RPMI7951 (cell line): ENCODE data around the gene SLC4A5. TPM values are rescaled to one million over a fixed set of nuclear protein-coding genes. Genes with fewer than 3 reads are reported as not detected.
A peak's percentile ranks its signal among the peaks of the same experiment; 100 is the strongest.
"Not testable (repeated sequence)": the region's sequence is repeated elsewhere in the genome, so short reads cannot be mapped to it uniquely, and the experiment has no call there.

Experiments
- DNase-seq: peaks from one replicate; pipeline ENCODE4 v3.0.0-alpha.2; 2012; ENCODE audit warnings: low read depth
- total RNA-seq: library from RNA; depleted of rRNA; stranded (reverse); fragments of >200 nt; shearing (Covaris generic); gene quantifications from 2 replicates; pipeline ENCODE4 v1.2.3, GENCODE V29; 2014

SLC4A5 gene
- total RNA-seq, 1 experiment from 2014 or later: not detected

GRCh38 chr2:74364533-74365505 lies 21.6 kb upstream of the SLC4A5 start:
- DNase-seq: no peak

GRCh38 chr2:74361327-74361726 lies 18.1 kb upstream of the SLC4A5 start:
- no peak for DNase-seq

- no peak for DNase-seq
Observed at GRCh38 chr2:74357627-74358026, 14.4 kb upstream of the SLC4A5 start.

- no peak for DNase-seq
Observed at GRCh38 chr2:74349889-74350288, 6.7 kb upstream of the SLC4A5 start.

GRCh38 chr2:74347742-74348141 lies 4.5 kb upstream of the SLC4A5 start:
- no peak for DNase-seq

- no peak for DNase-seq
Observed at GRCh38 chr2:74347303-74347702, 4.1 kb upstream of the SLC4A5 start.

- DNase-seq: no peak
Observed at GRCh38 chr2:74345272-74345943, 2.2 kb upstream of the SLC4A5 start.

GRCh38 chr2:74336227-74336626 lies 7.0 kb downstream of the SLC4A5 start:
- DNase-seq: not testable (repeated sequence)

GRCh38 chr2:74334931-74335333 lies 8.3 kb downstream of the SLC4A5 start:
- peak; percentile 66 for DNase-seq

GRCh38 chr2:74333896-74334586 lies 9.2 kb downstream of the SLC4A5 start:
- DNase-seq: no peak

- DNase-seq: peak; percentile 43
Observed at GRCh38 chr2:74333175-74333574, 10.0 kb downstream of the SLC4A5 start.

GRCh38 chr2:74332550-74333174 lies 10.6 kb downstream of the SLC4A5 start:
- no peak for DNase-seq

GRCh38 chr2:74328573-74328972 lies 14.6 kb downstream of the SLC4A5 start:
- no peak for DNase-seq

GRCh38 chr2:74328074-74328473 lies 15.1 kb downstream of the SLC4A5 start:
- DNase-seq: no peak

GRCh38 chr2:74327627-74328026 lies 15.6 kb downstream of the SLC4A5 start:
- no peak for DNase-seq

GRCh38 chr2:74327199-74327598 lies 16.0 kb downstream of the SLC4A5 start:
- DNase-seq: no peak

- no peak for DNase-seq
Observed at GRCh38 chr2:74325815-74326214, 17.4 kb downstream of the SLC4A5 start.

- no peak for DNase-seq
Observed at GRCh38 chr2:74321737-74322136, 21.5 kb downstream of the SLC4A5 start.

- DNase-seq: no peak
Observed at GRCh38 chr2:74317701-74318100, 25.5 kb downstream of the SLC4A5 start.

- no peak for DNase-seq
Observed at GRCh38 chr2:74316627-74317295, 26.5 kb downstream of the SLC4A5 start.

- no peak for DNase-seq
Observed at GRCh38 chr2:74314107-74314506, 29.1 kb downstream of the SLC4A5 start.
